Stimulated activated CD4-positive, alpha-beta T cell treated with anti-CD3 and anti-CD28 coated beads, Interleukin-15, amount 100 ng/mL, for 48 hours (primary cell): ENCODE results near the gene TLR6.

Experiments used
- DNase-seq, 2 donors: peaks; one replicate each; pipeline ENCODE4 v3.0.0-alpha.2; 2020; ENCODE audit warnings: low read depth in 2 of 2

Gene TLR6

DNA sequence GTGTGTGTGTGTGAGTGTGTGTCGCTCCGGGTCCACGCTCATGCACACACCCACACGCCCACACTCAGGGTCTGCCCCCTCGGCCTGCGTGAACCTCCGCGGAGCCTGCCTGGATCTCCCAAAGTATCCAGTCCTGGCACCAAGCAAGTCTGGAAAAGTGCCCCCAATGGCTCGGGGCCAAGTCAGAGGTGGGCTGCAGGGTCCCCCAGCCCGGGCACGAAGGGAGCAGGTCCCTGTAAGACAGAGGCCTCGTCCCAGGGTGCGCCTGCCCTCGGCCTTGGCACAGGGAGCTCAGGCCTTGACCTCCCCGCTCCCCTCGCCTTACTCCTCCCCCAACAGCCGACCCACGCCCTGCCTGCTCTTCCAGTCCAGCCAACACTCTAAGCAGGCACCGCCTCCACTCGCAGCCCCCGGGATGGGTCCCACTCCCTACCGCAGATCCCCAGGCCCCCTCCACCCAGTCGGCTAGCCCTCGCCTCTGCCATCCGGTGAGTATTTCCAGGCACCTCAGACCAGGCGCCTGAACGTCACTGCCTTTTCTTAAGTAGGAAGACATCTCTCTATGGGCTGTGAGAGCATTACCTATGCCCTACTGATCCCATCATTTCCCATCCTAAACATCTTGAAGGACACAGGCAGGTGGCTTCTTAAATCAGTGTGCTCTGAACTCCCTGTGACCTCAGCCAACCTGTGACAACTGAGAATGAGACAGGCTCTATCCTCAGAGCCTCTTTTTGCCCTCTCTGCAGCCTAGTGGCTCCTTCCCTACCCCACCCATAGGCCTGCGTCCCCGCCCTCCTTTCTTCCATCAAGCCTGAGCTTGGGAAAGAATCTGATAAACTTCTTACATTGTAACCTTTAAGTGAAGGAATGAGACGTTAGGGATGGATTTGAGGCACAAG lies 11.7 kb upstream of the TLR6 start:
- no peak for DNase-seq

DNA sequence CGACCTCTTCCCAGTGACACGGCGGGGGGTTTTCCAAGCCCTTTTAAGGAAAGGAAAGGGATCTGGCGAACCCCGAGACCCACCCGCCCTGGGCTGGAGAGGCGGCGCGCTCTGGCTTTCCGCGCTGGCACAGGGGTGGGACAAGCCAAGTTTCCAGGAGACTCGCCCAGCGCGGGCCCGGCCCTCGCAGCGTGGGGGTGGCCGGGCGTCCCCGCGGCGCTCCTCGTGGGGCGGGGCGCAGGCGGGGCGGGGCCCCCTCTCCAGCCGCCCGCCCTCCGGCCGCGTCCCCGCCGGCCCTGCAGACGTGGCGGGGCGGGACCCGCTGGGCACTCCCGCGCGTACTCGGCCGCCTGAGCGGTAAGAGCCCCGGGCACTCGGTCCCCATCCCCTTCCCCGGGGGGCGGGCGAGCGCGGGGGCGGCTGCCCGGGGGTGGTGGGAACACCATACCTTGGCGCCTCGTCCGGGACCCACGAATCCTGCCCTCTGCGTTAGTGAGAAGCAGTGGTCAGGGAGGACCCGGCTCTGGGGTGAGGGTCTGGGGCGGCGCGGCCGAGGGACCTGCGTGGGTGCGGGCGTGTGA lies 11.0 kb upstream of the TLR6 start, which contains the start of gene FAM114A1:
Gene FAM114A1 (plus strand): TSS at position 329 of the 581 bp plus-strand sequence. CDS start 10,273 bp downstream, outside the sequence.
- no peak for DNase-seq

DNA sequence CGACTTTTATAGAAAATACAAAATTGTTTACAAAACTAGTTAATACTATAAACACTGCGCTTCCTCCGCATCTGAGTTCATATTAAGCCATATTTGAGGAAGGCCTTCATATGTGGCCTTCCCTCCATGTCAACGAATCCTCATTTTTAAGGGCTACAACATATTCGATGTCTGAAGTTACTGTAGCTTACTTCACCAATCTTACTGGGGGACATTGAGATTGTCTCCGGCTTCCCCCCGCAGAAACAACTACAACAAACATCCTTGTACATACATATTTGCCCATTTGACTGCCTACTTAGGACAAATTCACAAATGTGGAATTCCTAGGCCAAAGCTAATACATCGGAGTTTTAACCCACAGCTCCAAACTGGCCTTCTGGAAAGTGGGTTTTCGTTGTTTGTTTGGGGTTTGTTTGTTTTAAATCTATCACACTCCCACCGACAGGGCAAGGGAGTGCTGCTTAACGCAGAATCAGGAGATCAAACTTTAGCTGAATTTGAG lies 10.4 kb upstream of the TLR6 start:
- no peak for DNase-seq

DNA sequence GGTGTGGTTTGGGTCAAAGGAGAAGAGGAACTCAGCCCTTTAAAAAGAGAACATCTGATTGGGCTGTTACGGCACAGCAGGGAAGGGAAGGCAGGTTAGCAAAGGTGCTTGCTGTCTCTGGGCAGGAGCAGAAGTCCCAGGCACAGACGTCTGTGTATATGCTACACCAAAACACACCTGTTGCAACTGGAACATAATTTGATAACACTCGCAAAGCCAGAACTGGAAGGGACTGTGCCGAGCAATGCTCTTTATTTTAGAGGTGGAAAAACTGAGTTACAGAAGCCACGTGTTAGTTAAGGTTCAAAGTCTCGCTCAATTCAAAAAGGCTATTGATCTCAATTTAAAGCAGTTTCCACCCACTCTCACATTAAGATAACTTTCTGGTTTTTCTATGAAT lies 8.8 kb upstream of the TLR6 start:
- no peak for DNase-seq

DNA sequence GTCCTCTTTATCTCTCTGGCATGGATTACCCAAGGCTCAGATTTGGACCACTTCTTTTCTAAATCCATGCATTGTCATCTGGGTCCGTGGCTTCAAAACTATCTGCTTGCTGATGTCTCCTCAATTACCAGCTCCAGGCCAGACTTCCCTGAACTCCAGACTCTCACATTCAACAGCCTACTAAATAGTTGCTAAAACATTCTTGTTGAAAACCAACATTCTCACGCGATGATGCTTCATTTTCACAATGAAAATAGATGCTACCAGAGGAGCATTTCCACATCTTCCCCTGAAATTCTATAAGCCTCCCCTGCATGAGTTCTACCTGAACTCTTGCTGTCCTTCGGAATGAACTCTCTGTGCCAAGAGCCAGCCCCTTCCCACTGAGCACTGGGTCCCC lies 5.2 kb upstream of the TLR6 start:
- no peak for DNase-seq

DNA sequence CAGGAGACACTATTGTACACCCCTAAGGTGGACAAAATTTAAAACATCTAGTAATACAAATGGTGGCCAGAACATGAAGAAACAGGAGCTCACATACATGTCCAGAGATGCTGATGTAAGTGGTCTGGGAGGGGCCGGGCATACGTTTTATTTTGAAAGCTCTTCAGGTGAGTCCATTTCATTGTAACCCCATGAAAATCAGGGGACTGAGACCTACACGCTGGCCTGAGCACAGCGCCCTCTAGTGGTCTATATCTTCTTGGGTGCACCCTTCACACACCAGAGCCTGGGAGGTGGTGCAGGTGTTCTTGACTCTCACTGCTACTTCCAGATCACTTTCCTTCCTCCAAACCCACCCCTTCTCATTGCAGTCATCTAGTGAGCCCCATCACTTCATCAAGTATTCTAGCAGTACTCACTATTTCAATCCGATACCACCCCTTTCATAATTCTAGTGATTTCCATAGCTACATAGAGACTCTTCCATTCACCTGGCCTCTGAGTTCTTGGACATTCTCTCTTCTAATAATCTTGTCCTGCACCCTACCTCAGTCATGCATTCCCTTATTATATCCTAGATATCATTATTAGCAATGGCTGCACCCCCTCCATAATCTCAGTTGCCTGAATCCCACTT lies 4.3 kb upstream of the TLR6 start:
- peak; percentile 49 to 54 for DNase-seq

DNA sequence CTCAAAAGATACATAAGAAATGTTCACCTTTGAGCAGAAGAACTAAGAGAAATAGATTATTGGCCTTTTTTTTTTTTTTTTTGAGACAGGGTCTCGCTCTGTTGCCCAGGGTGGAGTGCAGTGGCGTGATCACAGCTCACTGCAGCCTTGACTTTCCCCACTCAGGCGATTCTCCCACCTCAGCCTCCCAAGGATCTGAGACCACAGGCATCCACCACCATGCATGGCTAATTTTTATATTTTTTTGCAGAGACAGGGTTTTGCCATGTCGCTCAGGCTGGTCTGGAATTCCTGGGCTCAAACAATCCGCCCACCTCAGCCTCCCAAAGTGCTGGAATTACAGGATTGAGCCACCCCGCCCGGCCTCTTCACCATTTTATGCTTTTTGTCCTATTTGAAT lies 2.9 kb upstream of the TLR6 start:
- DNase-seq, result no peak

DNA sequence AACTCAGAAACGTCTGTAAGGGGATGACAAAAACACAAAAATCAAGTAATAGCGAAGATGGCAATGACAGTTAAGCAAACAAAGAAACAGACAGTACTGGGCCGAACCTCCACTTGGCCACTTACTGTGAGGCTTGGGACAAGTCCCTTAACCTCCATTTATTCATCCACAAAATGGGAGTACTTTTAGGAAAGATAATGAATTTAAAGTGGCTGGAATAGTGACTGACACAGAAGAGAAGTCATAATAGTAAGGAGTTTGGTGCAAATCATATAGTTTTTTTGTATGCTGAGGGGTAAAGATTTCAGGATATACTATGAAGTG lies 1.4 kb upstream of the TLR6 start:
- DNase-seq, result no peak

DNA sequence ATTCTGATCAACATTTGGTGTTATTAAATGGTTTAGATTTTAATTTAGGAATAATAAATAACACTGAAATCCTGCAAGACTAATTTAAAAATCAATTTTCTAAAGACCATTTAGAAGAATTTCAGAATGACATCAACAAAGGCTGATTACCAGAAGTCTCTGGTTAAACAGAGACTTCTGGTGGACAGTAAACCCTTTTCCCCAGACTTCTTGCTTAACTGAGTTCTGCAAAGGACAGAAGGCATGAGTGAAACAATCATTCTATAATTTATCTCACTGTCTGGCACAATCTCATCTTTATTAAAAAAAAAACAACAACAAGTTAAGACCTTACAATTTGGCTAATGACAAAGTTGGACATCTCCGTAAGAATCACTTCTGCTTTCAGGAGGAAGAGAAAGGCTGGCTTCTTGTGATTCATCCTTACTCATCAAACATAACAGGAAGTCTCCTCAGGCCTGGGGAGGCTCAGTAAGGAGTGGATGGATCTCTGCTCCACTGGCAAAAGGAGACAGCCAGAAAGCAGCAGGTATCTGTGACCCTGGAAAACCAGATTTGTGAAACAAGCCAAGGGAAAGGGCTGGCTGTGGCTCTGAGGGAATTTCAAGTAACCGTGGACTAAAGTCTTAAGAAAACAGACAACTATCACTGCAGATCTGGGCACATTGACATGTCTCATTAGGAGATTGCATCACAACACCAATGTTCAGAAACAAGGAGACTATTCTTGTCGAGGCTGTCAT lies 908 bp upstream of the TLR6 start:
- no peak for DNase-seq

DNA sequence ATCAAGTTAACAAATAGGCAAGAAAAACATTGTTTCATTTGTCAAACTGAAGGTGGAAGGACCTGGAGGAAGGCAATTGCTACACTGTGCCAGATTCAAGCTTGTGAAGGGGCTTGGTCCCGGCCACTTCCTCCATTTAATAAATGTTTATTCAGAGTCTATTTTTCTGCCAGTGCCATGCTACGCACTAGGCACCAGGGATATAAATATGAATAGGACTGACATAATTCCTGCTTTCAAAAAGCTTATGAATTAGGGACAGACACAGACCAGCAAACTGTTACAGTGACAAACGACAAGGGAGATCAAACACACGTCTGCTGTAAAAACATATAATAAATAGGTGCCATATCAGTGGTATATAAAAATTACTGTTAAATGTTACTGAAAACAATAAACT lies 571 bp downstream of the TLR6 start:
- no peak for DNase-seq

DNA sequence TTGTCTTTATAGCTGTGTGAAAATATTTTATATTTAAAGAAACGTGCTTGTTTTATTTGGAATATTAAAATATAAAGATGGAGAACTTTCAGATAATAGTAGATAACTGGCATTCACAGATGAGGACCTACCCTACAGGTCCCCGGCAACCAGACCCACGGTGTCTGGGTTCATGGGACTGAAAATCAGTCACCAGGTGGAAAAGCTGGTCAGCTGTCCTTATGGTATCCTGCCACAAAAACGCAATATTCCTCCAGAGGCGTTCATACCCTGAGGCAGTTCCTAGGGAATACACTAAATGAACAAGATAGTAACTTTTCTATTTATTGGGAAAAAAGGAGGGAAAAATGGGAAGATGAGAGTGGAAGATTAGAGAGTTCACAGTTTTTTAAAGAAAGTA lies 1.2 kb downstream of the TLR6 start:
- no peak for DNase-seq

DNA sequence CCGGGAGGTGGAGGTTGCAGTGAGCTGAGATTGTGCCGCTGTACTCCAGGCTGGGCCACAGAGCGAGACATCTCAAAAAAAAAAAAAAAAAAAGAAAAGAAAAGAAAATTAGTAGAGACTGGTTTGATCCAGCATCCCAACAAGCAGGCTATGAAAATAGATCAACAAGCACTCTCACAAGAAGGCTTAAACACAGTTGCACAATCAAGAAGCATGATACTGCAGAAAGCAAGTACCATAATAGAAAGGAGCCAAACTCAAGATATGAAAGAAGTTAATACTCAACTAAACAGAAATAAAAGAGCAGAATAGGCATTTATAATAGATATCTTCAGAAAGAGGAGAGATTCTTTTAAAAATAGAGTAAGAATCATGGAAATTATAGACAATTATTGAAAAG lies 10.6 kb downstream of the TLR6 start:
- no peak for DNase-seq

DNA sequence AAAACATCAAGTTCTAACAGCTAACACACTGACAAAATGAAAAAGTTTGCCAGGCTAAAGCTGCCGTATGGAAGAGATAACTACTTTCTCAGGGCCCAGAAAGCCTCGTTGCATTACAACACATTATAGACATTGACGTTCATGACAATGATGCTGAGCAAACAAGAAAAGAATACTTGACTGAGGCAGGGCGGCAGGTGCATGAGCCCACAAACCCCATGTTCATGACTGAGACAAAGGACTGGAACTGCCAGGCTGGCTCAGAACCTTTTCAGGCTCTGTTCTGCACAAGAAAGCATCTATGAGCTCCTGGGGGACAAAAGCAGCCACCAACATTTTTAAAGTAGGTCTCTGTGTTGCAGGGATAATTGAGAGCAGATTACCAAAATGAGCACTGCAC lies 13.6 kb downstream of the TLR6 start:
- no peak for DNase-seq

DNA sequence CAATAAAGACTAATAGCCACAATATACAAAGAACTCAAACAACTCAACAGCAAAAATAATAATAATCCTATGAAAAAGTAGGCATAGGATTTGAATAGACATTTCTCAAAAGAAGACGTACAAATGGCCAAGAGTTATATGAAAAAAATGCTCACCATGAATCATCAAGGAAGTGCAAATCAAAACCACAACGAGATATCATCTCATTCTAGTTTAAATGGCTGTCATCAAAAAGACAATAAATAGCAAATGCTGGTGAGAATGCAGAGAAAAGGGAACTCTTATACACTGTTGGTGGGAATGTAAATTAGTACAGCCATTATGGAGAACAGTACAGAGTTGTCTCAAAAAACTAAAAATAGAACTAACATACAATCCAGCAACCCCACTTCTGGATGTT lies 18.8 kb downstream of the TLR6 start:
- DNase-seq, result no peak

DNA sequence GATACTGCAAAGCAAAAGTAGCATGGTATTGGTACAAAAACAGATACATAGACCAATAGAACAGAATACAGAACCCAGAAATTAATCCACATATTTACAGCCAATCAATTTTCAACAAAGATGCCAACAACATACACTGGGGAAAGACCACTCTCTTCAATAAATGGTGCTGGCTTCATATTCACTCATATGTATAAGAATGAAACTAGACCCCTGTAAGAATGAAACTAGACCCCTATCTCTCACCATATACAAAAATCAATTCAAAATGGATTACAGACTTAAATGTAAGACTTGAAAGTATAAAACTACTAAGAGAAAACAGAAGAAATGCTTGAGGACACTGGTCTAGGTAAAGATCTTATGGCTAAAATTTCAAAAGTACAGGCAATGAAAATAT lies 19.3 kb downstream of the TLR6 start:
- no peak for DNase-seq

DNA sequence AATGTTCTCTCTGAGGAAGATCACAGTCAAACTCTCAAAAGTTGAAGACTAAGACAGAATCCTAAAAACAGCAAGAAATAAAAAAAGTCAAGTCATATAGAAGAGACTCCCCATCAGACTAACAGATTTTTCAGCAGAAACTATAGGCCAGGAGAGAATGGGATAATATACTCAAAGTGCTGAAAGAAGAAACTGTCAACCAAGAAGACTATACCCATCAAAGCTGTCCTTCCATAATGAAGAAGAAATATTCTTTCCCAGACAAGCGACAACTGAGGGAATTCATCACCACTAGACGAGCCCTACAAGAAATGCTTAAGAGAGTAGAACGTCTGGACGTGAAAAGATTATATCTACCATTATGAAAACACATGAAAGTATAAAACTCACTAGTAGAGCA lies 22.0 kb downstream of the TLR6 start:
- no peak for DNase-seq

DNA sequence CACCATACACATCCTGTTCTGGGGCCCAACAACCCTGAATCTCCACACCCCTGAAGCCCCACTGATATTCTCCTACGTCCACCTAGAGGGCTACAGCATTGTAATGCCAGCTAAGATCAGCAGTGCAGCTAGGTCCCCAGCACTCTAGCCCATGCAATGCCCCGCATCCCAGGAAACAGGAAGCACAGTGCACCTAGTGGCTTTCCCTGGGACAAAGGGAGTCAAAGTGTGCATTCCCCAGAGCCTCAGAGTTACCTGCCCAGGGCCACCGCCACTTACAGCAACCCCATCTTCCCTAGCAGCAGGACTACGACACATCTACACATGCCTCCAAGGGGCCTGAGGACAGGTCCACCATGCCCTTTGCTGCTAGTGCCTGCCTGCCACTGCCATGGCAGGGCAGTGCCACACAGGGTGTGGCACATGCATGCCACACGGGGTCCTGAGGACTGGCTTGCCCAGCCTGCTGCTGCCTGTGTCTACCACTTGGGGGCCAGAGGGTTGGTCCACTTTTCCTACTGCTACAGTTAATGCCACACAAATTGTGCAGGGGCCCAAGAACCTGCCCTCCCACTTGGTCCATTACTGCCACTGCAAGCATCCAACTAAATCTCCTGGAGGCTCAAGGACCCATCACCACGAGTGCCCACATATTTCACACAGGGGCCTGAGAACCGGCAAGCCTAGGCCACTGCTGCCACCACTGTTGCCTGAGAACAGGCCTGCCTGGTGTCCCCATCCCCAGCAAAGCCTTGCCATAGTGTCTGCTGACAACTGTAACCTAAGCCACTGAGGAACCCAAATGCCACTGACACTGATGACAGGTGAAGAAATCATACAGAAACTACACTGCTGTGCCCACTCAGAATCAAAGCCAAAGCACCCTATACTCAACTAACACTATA lies 23.7 kb downstream of the TLR6 start:
- DNase-seq, result no peak

DNA sequence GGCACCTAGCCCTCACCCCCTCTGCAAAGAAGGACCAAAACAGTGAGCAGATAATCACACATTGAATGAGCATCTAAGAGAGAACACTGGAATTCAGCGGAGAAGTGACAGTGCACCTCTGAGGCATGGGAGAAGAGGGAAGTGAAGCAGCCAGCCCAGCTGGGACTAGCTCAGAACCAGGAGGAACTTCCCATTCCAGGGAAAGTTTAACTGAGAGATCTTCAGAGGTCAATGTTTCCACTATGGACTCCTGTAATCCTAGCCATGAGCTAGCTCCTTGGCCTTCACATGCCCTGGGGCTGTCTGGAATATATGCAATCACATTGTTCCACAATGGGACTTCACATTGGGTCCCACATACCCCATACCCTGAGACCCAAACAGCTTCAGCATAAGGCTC lies 24.4 kb downstream of the TLR6 start:
- DNase-seq, result no peak

DNA sequence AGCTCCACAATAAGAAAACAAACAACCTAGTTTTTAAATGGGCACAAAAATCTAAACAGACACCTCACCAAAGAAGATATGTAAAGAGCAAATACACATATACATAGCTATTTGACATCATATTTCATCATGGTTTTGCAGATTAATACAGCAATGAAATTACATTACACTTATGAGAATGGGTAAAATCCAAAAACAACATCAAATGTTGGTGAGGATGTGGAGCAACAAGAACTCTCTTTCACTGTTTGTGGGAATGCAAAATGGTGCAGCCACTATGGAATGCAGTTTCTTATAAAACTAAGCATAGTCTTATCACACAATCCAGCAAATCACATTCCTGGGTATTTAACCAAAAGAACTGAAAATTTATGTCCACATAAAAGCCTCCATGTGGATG lies 25.0 kb downstream of the TLR6 start:
- no peak for DNase-seq

DNA sequence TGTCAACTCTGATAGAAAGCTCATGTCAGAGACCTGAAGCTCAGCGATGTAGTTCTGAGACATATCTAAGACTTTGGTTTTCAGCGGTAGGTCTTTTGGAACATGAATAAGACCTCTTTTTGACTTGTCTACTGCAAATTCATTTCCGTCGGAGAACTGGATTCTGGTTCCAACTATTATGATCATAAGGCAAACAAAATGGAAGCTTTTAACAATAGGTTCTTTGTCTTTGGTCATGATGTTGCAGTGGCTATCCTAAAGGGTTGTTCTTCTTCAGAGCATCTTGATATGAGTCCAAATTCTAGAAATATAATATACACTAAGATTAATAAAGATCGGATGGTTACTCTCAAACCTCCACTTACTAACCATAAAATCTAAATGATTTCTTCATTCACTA lies 27.4 kb downstream of the TLR6 start:
- no peak for DNase-seq

DNA sequence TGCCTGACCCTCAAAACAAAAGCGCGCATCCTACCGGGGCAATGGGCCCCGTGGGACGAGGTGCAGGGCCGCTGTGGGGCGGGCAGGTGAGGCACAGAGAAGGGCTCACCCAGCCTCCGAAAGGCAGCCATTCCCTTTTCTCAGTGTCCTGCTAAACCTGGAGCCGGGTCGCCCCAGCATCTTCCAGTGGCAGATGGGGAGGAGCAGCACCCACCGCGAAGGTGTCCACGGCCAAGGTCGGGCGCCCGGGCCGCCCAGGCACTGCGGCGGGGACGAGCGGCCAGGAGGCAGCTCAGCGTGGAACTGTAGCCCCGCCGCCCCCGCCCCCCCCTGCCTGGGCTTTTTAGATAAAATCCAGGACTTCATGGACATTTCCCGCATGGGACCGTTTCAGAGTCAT lies 32.9 kb downstream of the TLR6 start:
- DNase-seq, result no peak
